Caco-2 (cell line): ENCODE data around the gene MAP10. TPM values are rescaled to one million over a fixed set of nuclear protein-coding genes. Genes with fewer than 3 reads are reported as not detected.

ENCODE experiments used
- BruUV-seq: library from RNA; stranded (reverse); fragments of 400-500 nt; replicated peaks from 2 replicates; lab custom pipeline; 2021; lab: Mats Ljungman, UMichigan
- CTCF ChIA-PET: fragments of 300-600 bp; sonication (Branson Sonifier 250); formaldehyde crosslinking; loops from one replicate; lab custom pipeline; 2022; ENCODE audit warnings: antibody characterized with exemption; lab: Charles Lee
- POLR2A ChIA-PET: fragments of 300-600 bp; sonication (Branson Sonifier 250); formaldehyde crosslinking; loops from one replicate; lab custom pipeline; 2022; ENCODE audit warnings: antibody characterized with exemption; lab: Charles Lee
- DNase-seq, 2 experiments: peaks; one replicate each; pipeline versions ENCODE4 v3.0.0 to v3.0.0-alpha.2; 2020 to 2022
- H3K27me3 ChIP-seq: replicated peaks from 2 replicates; pipeline ENCODE4 v1.6.0; 2011; ENCODE audit warnings: low read length; ENCODE audit not compliant: control insufficient read depth, insufficient read depth
- H3K36me3 ChIP-seq: 2 replicates; pipeline ENCODE4 v1.5.1; 2011; ENCODE audit warnings: low read length; ENCODE audit not compliant: control insufficient read depth, insufficient read depth
- H3K4me1 ChIP-seq: fragments of 250-450 bp; sonication (Bioruptor Pico); 2 replicates; pipeline ENCODE4 v1.5.1; 2020; ENCODE audit warnings: mild to moderate bottlenecking
- H3K4me3 ChIP-seq: 2 replicates; pipeline ENCODE4 v1.5.1; 2011; ENCODE audit warnings: low read depth, mild to moderate bottlenecking, control low read depth, low read length
- H3K9me3 ChIP-seq: fragments of 250-450 bp; sonication (Bioruptor Pico); 2 replicates; pipeline ENCODE4 v1.5.1; 2020; ENCODE audit warnings: mild to moderate bottlenecking, moderate library complexity
- H3K27ac Mint-ChIP-seq: one replicate; pipeline ENCODE4 v1.8.0; 2022; ENCODE audit warnings: mixed read lengths; ENCODE audit not compliant: unreplicated experiment
- H3K27me3 Mint-ChIP-seq: one replicate; pipeline ENCODE4 v1.8.0; 2022; ENCODE audit warnings: mixed read lengths; ENCODE audit not compliant: insufficient read depth, unreplicated experiment
- H3K36me3 Mint-ChIP-seq: one replicate; pipeline ENCODE4 v1.8.0; 2022; ENCODE audit warnings: mild to moderate bottlenecking, mixed read lengths; ENCODE audit not compliant: insufficient read depth, unreplicated experiment
- H3K4me1 Mint-ChIP-seq: one replicate; pipeline ENCODE4 v1.8.0; 2022; ENCODE audit warnings: low read depth, mixed read lengths; ENCODE audit not compliant: unreplicated experiment
- H3K4me3 Mint-ChIP-seq: one replicate; pipeline ENCODE4 v1.8.0; 2022; ENCODE audit warnings: mild to moderate bottlenecking, moderate library complexity, mixed read lengths; ENCODE audit not compliant: unreplicated experiment
- H3K9me3 Mint-ChIP-seq: one replicate; pipeline ENCODE4 v1.8.0; 2022; ENCODE audit warnings: mixed read lengths; ENCODE audit not compliant: unreplicated experiment
- CTCF ChIP-seq, 2 experiments: fragments of 200-600 bp in 1 of 2; IDR thresholded peaks; 1 replicate in 1 of 2; 2 replicates in 1 of 2; pipeline versions ENCODE4 v1.5.1 to v1.8.0; 2011 to 2022; ENCODE audit warnings: antibody characterized with exemption in 1 of 2, control low read depth in 1 of 2, inconsistent platforms in 1 of 2, low read depth in 1 of 2, low read length in 1 of 2, mild to moderate bottlenecking in 1 of 2, moderate library complexity in 1 of 2; ENCODE audit not compliant: insufficient read depth in 1 of 2, severe bottlenecking in 1 of 2, unreplicated experiment in 1 of 2
- intact Hi-C: fragments of 100-400 bp; cut with micrococcal nuclease; formaldehyde crosslinking; loops from one replicate; pipeline ENCODE4 v1.10.0; 2022; ENCODE audit not compliant: unreplicated experiment
- total RNA-seq: library from RNA; stranded (reverse); gene quantifications from 2 replicates; pipeline ENCODE4 v1.2.3, GENCODE V29; 2022

The MAP10 gene
- total RNA-seq, 1 experiment from 2014 or later: not detected

GRCh38 chr1:232835166-232835565 lies 29.9 kb downstream of the MAP10 start:
- CTCF ChIA-PET: no interaction called here
- no peak overlapping the region for H3K27ac Mint-ChIP-seq
- TF ChIP-seq CTCF (IDR thresholded peaks at IDR 0.05; ENCODE audit: insufficient read depth in 1 of 2, low read depth in 1 of 2, low read length in 1 of 2, severe bottlenecking in 1 of 2, unreplicated experiment in 1 of 2): no peak
- intact Hi-C loops: no loop called here
- no peaks in the 10 kb centered on the region for H3K9me3 Mint-ChIP-seq
- no TSS peak for BruUV-seq
- no peaks in the 10 kb centered on the region for H3K27me3 Mint-ChIP-seq
- Histone ChIP-seq H3K36me3 (no peaks in the 10 kb centered on the region), H3K4me1 (peaks cover 23% of the 10 kb centered on the region), H3K27me3 (no peaks in the 10 kb centered on the region), H3K9me3 (peaks cover under 1% of the 10 kb centered on the region), H3K4me3 (no peak overlapping the region)
- H3K4me3 Mint-ChIP-seq: no peak overlapping the region
- no peaks in the 10 kb centered on the region for H3K36me3 Mint-ChIP-seq
- POLR2A ChIA-PET: interaction anchor here (0.6 kb wide), 1 partner anchor 114 kb away, joined by 3 read pairs; no protein-coding TSS in a partner anchor
- H3K4me1 Mint-ChIP-seq: peaks cover 18% of the 10 kb centered on the region
- DNase-seq: no peak

- H3K4me3 Mint-ChIP-seq: no peak overlapping the region
- no peak for DNase-seq
- intact Hi-C loops: no loop called here
- no peaks in the 10 kb centered on the region for H3K36me3 Mint-ChIP-seq
- H3K4me1 Mint-ChIP-seq: peaks cover 9% of the 10 kb centered on the region
- POLR2A ChIA-PET: no interaction called here
- H3K27me3 Mint-ChIP-seq: no peaks in the 10 kb centered on the region
- no peak overlapping the region for H3K27ac Mint-ChIP-seq
- TF ChIP-seq CTCF (IDR thresholded peaks at IDR 0.05; ENCODE audit: insufficient read depth in 1 of 2, low read depth in 1 of 2, low read length in 1 of 2, severe bottlenecking in 1 of 2, unreplicated experiment in 1 of 2): no peak
- CTCF ChIA-PET: no interaction called here
- no TSS peak for BruUV-seq
- no peaks in the 10 kb centered on the region for H3K36me3 ChIP-seq
- peaks cover 7% of the 10 kb centered on the region for H3K4me1 ChIP-seq
- no peak overlapping the region for H3K4me3 ChIP-seq
- no peaks in the 10 kb centered on the region for H3K27me3 ChIP-seq
- H3K9me3 ChIP-seq: peaks cover 12% of the 10 kb centered on the region
- H3K9me3 Mint-ChIP-seq: peaks cover 7% of the 10 kb centered on the region
These were observed 31.9 kb downstream of the MAP10 start for GRCh38 chr1:232837087-232837486.

GRCh38 chr1:232841823-232842565 lies 36.8 kb downstream of the MAP10 start:
- Mint-ChIP-seq H3K27ac (no peak overlapping the region), H3K4me1 (peaks cover 5% of the 10 kb centered on the region), H3K4me3 (no peak overlapping the region), H3K9me3 (peaks cover 11% of the 10 kb centered on the region), H3K27me3 (no peaks in the 10 kb centered on the region), H3K36me3 (no peaks in the 10 kb centered on the region)
- ChIA-PET POLR2A (no interaction called here), CTCF (no interaction called here)
- no peak for DNase-seq
- no peak for TF ChIP-seq CTCF (IDR thresholded peaks at IDR 0.05; ENCODE audit: insufficient read depth in 1 of 2, low read depth in 1 of 2, low read length in 1 of 2, severe bottlenecking in 1 of 2, unreplicated experiment in 1 of 2)
- intact Hi-C loops: no loop called here
- H3K27me3 ChIP-seq: no peaks in the 10 kb centered on the region
- peaks cover 12% of the 10 kb centered on the region for H3K9me3 ChIP-seq
- no TSS peak for BruUV-seq
- no peaks in the 10 kb centered on the region for H3K36me3 ChIP-seq
- no peak overlapping the region for H3K4me3 ChIP-seq
- peaks cover 6% of the 10 kb centered on the region for H3K4me1 ChIP-seq
